GM12872 (cell line): Measurements from ENCODE around the gene ACD.

Experiments
- CTCF ChIP-seq: IDR thresholded peaks from 3 replicates; pipeline ENCODE4 v1.5.1; 2011; ENCODE audit warnings: low read depth, mild to moderate bottlenecking, low read length, moderate library complexity; ENCODE audit not compliant: insufficient read depth

Gene ACD

GRCh38 chr16:67663877-67664222, 3.8 kb upstream of the ACD start:
- TF ChIP-seq CTCF = no peak

- TF ChIP-seq CTCF = peak; percentile 38; the same call in 2 of the 3 replicates
Observed at GRCh38 chr16:67663151-67663876, 3.3 kb upstream of the ACD start.

GRCh38 chr16:67662653-67663010, 2.6 kb upstream of the ACD start:
- TF ChIP-seq CTCF = no peak

GRCh38 chr16:67661886-67662652, 2.0 kb upstream of the ACD start:
- TF ChIP-seq CTCF = no peak

GRCh38 chr16:67661101-67661761, 1.2 kb upstream of the ACD start:
- no peak for TF ChIP-seq CTCF

- TF ChIP-seq CTCF = no peak
Observed at GRCh38 chr16:67660564-67661028, 536 bp upstream of the ACD start, which contains the start of gene PARD6A. Gene PARD6A, plus strand, starts transcription at chr16:67660960. Its CDS starts 79 bp downstream, at chr16:67661039.
